Neural cell (in vitro differentiated cells): Measurements from ENCODE around the gene SNRNP35. TPM values are rescaled to one million over a fixed set of nuclear protein-coding genes. Genes with fewer than 3 reads are reported as not detected.
"Not testable (repeated sequence)": the region's sequence is repeated elsewhere in the genome, so short reads cannot be mapped to it uniquely, and the experiment has no call there.

ENCODE experiments used
- H2AFZ ChIP-seq: fragments of 200-600, 300-800 bp; sonication (generic), shearing (Covaris generic); 2 replicates; pipeline ENCODE4 v1.6.0; 2014; ENCODE audit warnings: low read depth, mild to moderate bottlenecking, antibody characterized with exemption, low read length, moderate library complexity
- H3F3A ChIP-seq: fragments of 200-600 bp; shearing (Covaris generic); 2 replicates; pipeline ENCODE4 v1.6.1; 2016; ENCODE audit warnings: mild to moderate bottlenecking, moderate library complexity, mixed read lengths, antibody characterized with exemption, low read length; ENCODE audit not compliant: insufficient read depth, poor library complexity, severe bottlenecking
- H3K27ac ChIP-seq: fragments of 200-600, 300-800 bp; sonication (generic), shearing (Covaris generic); 2 replicates; pipeline ENCODE4 v1.5.1; 2014; ENCODE audit warnings: mild to moderate bottlenecking, low read length, moderate library complexity
- H3K27me3 ChIP-seq: fragments of 300-800, 200-600 bp; sonication (generic), shearing (Covaris generic); 2 replicates; pipeline ENCODE4 v1.6.0; 2014; ENCODE audit warnings: mild to moderate bottlenecking, low read depth, low read length, moderate library complexity; ENCODE audit not compliant: insufficient read depth
- H3K36me3 ChIP-seq: fragments of 300-800, 200-600 bp; sonication (generic), shearing (Covaris generic); 2 replicates; pipeline ENCODE4 v1.5.1; 2014; ENCODE audit warnings: mild to moderate bottlenecking, antibody characterized with exemption, low read length, moderate library complexity; ENCODE audit not compliant: insufficient read depth
- H3K4me2 ChIP-seq: fragments of 300-800, 200-600 bp; sonication (generic), shearing (Covaris generic); 2 replicates; pipeline ENCODE4 v1.6.0; 2014; ENCODE audit warnings: mild to moderate bottlenecking, low read length
- H3K4me3 ChIP-seq: fragments of 300-800, 200-600 bp; sonication (generic), shearing (Covaris generic); 2 replicates; pipeline ENCODE4 v1.5.1; 2014; ENCODE audit warnings: mild to moderate bottlenecking, low read length, moderate library complexity
- H3K79me2 ChIP-seq: fragments of 200-600 bp; shearing (Covaris generic); replicated peaks from 2 replicates; pipeline ENCODE4 v1.6.0; 2014; ENCODE audit warnings: mild to moderate bottlenecking, low read length, moderate library complexity; ENCODE audit not compliant: insufficient read depth
- H3K9ac ChIP-seq: fragments of 300-800, 200-600 bp; sonication (generic), shearing (Covaris generic); 2 replicates; pipeline ENCODE4 v1.6.1; 2016; ENCODE audit warnings: mild to moderate bottlenecking, low read length, mixed read lengths
- H3K9me2 ChIP-seq: fragments of 200-600 bp; shearing (Covaris generic); 2 replicates; pipeline ENCODE4 v1.6.1; 2016; ENCODE audit warnings: mild to moderate bottlenecking, low read length, mixed read lengths; ENCODE audit not compliant: insufficient read depth
- H3K9me3 ChIP-seq: fragments of 200-600, 300-800 bp; sonication (generic), shearing (Covaris generic); 2 replicates; pipeline ENCODE4 v1.6.1; 2016; ENCODE audit warnings: mild to moderate bottlenecking, mixed run types, low read length, moderate library complexity, mixed read lengths
- H4K20me1 ChIP-seq: fragments of 200-600 bp; shearing (Covaris generic); 2 replicates; pipeline ENCODE4 v1.6.1; 2016; ENCODE audit warnings: mild to moderate bottlenecking, mixed run types; ENCODE audit not compliant: insufficient read depth
- EP300 ChIP-seq: fragments of 450-650 bp; conservative IDR thresholded peaks from 2 replicates; pipeline ENCODE4 v1.6.1; 2014; ENCODE audit warnings: antibody characterized with exemption, mild to moderate bottlenecking, moderate library complexity; ENCODE audit not compliant: poor library complexity, severe bottlenecking
- EZH2 ChIP-seq: fragments of 200-600, 300-800 bp; shearing (Covaris generic), sonication (generic); IDR thresholded peaks from 2 replicates; pipeline ENCODE4 v1.6.1; 2014; ENCODE audit warnings: antibody characterized with exemption, low read length, borderline replicate concordance, mild to moderate bottlenecking; ENCODE audit not compliant: insufficient read depth, poor library complexity, severe bottlenecking
- MXI1 ChIP-seq: fragments of 450-650 bp; conservative IDR thresholded peaks from 2 replicates; pipeline ENCODE4 v1.6.1; 2014; ENCODE audit warnings: antibody characterized with exemption, mild to moderate bottlenecking; ENCODE audit not compliant: poor library complexity, severe bottlenecking
- POLR2AphosphoS5 ChIP-seq: IDR thresholded peaks from 2 replicates; pipeline ENCODE4 v1.6.1; 2012
- RAD21 ChIP-seq: fragments of 450-650 bp; conservative IDR thresholded peaks from 2 replicates; pipeline ENCODE4 v1.6.1; 2014; ENCODE audit warnings: antibody characterized with exemption, mild to moderate bottlenecking, moderate library complexity
- REST ChIP-seq: IDR thresholded peaks from 2 replicates; pipeline ENCODE4 v1.6.1; 2012; ENCODE audit warnings: borderline replicate concordance
- SMC3 ChIP-seq: fragments of 450-650 bp; conservative IDR thresholded peaks from 2 replicates; pipeline ENCODE4 v1.6.1; 2014; ENCODE audit warnings: antibody characterized with exemption, mild to moderate bottlenecking, moderate library complexity; ENCODE audit not compliant: poor library complexity
- TAF1 ChIP-seq: IDR thresholded peaks from 2 replicates; pipeline ENCODE4 v1.6.1; 2012; ENCODE audit warnings: low read depth
- polyA plus RNA-seq: library from polyadenylated mRNA; depleted of rRNA; stranded (reverse); fragments of >200 nt; gene quantifications from 2 replicates; pipeline ENCODE4 v1.2.3, GENCODE V29; 2014
- TF ChIP-seq, protein P1 (sequence below): fragments of 450-650 bp; IDR thresholded peaks from 2 replicates; pipeline ENCODE4 v1.5.1; 2014; ENCODE audit warnings: antibody characterized with exemption, mild to moderate bottlenecking, moderate library complexity; ENCODE audit not compliant: poor library complexity, severe bottlenecking

Gene SNRNP35
- polyA plus RNA-seq, 1 donor from 2014 or later = 22.7 TPM

DNA sequence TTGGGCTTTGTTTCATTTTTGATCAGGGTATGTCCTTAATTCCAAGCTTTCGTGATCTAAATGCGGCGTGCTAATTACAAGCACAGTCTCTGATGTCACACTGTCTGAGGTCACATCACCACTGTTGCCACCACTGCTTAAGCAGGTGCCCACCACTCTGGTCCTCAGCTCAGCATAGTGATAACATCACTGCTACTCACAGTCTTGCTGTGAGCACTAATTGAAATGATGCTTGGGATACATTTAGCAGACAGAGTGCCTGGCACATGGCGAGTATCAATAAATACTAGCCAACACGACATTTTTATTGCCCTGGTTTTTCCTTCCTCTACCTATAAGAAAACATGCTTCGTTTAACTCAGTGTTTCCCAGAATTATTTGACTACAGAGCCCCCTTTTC is 29.3 kb upstream of the SNRNP35 start:
- H2AFZ ChIP-seq = no peak overlapping the region
- no peak overlapping the region for H3K9ac ChIP-seq
- H3K79me2 ChIP-seq = no peaks in the 10 kb centered on the region
- H3K27ac ChIP-seq = no peak overlapping the region
- H3K9me2 ChIP-seq = no peaks in the 10 kb centered on the region
- H3K27me3 ChIP-seq = no peaks in the 10 kb centered on the region
- H3F3A ChIP-seq = no peaks in the 10 kb centered on the region
- no peaks in the 10 kb centered on the region for H3K36me3 ChIP-seq
- TF ChIP-seq SMC3 (no peak), POLR2AphosphoS5 (no peak), MXI1 (no peak), EP300 (no peak), REST (no peak), RAD21 (no peak), EZH2 (no peak), TAF1 (no peak)
- TF ChIP-seq, protein P1, sequence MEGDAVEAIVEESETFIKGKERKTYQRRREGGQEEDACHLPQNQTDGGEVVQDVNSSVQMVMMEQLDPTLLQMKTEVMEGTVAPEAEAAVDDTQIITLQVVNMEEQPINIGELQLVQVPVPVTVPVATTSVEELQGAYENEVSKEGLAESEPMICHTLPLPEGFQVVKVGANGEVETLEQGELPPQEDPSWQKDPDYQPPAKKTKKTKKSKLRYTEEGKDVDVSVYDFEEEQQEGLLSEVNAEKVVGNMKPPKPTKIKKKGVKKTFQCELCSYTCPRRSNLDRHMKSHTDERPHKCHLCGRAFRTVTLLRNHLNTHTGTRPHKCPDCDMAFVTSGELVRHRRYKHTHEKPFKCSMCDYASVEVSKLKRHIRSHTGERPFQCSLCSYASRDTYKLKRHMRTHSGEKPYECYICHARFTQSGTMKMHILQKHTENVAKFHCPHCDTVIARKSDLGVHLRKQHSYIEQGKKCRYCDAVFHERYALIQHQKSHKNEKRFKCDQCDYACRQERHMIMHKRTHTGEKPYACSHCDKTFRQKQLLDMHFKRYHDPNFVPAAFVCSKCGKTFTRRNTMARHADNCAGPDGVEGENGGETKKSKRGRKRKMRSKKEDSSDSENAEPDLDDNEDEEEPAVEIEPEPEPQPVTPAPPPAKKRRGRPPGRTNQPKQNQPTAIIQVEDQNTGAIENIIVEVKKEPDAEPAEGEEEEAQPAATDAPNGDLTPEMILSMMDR = no peak
- no peak overlapping the region for H3K4me2 ChIP-seq
- H4K20me1 ChIP-seq = no peaks in the 10 kb centered on the region
- H3K9me3 ChIP-seq = no peaks in the 10 kb centered on the region
- no peak overlapping the region for H3K4me3 ChIP-seq

DNA sequence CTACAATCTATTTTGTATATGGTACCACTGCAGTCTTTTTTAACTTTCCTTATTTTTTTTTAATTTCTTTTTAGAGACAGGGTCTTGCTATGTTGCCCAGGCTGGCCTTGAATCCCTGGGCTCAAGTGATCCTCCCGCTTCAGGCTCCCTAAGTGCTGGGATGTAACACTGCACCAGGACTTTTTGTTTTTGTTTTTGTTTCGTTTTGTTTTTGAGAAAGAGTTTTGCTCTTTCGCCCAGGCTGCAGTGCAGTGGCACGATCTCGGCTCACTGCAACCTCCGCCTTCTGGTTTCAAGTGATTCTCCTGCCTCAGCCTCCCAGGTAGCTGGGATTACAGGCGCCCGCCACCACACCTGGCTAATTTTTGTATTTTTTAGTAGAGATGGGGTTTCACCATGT is 28.8 kb upstream of the SNRNP35 start:
- not testable (repeated sequence) for H3K36me3 ChIP-seq, H3K9me2 ChIP-seq, H3F3A ChIP-seq, H2AFZ ChIP-seq, H3K79me2 ChIP-seq, H3K4me2 ChIP-seq, H3K9ac ChIP-seq, H3K4me3 ChIP-seq, H4K20me1 ChIP-seq, H3K9me3 ChIP-seq, H3K27me3 ChIP-seq, H3K27ac ChIP-seq

- H3K27me3 ChIP-seq, H3K9ac ChIP-seq, H3F3A ChIP-seq, H3K4me2 ChIP-seq, H3K9me3 ChIP-seq, H2AFZ ChIP-seq, H3K79me2 ChIP-seq, H3K4me3 ChIP-seq, H3K9me2 ChIP-seq, H3K36me3 ChIP-seq, H3K27ac ChIP-seq, H4K20me1 ChIP-seq: not testable (repeated sequence)
Observed at GRCh38 chr12:123431951-123432817, 25.8 kb upstream of the SNRNP35 start.
